Mucosa of stomach (tissue), 1 donor: Measurements from ENCODE around the gene NACC2.

ENCODE experiments used
- H3K27me3 ChIP-seq: one replicate; pipeline ENCODE4 v1.7.0; 2013; ENCODE audit warnings: mild to moderate bottlenecking, low read length; ENCODE audit not compliant: control insufficient read depth, insufficient read depth
- H3K36me3 ChIP-seq: one replicate; pipeline ENCODE4 v1.7.0; 2013; ENCODE audit warnings: low read length; ENCODE audit not compliant: control insufficient read depth, insufficient read depth
- H3K4me1 ChIP-seq: one replicate; pipeline ENCODE4 v1.7.0; 2013; ENCODE audit warnings: mild to moderate bottlenecking, low read length; ENCODE audit not compliant: control insufficient read depth, insufficient read depth
- H3K4me3 ChIP-seq: one replicate; pipeline ENCODE4 v1.7.0; 2013; ENCODE audit warnings: low read length
- H3K9ac ChIP-seq: one replicate; pipeline ENCODE4 v1.7.0; 2013; ENCODE audit warnings: mild to moderate bottlenecking, low read length, moderate library complexity
- H3K9me3 ChIP-seq: one replicate; pipeline ENCODE4 v1.7.0; 2013; ENCODE audit warnings: mild to moderate bottlenecking, low read length, moderate library complexity; ENCODE audit not compliant: control insufficient read depth
- donor health status: Pancreatic carcinoma.

The NACC2 gene

DNA sequence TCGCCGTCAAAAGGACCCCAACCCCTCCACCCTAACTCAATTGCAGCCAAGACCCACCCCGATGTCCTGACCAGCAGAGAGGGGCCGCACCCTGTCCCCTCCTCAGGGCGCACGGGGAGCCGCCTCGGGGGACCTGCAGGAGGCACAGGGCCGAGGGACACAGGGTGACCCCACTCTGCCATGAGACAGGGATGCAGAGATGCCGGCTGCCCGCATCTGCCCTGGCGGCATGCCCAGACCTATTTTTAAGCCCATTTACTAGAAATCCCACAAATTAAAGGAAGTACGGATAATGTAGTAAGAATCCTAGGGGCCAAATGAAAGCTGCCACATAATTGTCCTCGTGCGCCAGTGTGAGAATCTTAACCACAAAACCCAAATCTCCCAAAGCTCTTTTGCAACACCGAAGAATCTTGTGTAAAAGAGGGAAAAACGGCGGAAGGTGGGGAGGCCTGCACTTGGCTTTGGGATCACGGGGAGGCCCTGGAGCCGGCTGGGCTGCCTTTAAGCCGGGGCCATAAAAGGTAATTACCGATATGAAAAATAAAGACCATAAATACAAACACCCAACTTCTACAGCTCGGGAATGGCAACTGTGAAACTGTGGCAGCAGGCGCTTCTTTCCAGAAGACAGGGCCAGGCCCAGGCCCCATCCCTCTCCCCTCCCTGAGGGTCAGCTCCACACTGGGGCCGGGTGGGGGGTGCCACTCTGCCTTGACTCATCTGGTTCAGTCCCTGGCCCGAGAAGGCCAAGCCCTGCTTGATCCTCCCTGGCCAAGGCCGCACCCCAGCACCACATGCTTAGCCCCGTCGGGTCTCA, 35.0 kb downstream of the NACC2 start:
- H3K4me1 ChIP-seq: peaks cover 19% of the 10 kb centered on the region
- no peak overlapping the region for H3K4me3 ChIP-seq
- H3K9me3 ChIP-seq: no peaks in the 10 kb centered on the region
- peaks cover 3% of the 10 kb centered on the region for H3K36me3 ChIP-seq
- no peak overlapping the region for H3K9ac ChIP-seq
- no peaks in the 10 kb centered on the region for H3K27me3 ChIP-seq

DNA sequence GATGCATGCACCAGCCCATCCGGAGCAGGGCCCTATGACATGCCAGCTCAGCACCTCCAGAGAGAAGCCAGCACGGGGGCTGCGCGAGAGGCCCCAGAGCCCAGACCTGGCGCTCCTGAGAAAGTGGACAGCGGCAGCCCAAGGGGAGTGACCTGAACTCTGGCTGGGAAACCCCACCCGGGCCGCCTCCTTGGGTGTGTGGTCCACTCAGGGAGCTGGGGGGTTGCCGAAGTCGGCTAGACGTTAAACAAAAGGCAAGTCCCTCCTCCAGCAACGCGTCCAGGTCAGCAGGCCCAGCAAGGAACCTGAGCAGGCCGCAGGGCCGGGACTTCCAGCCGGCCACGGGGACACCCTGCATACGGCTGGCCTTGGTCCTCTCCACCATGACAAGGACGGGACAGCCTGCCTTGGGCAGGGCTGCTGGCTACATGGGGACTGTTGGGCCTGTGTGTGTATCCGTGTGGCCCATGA, 35.7 kb downstream of the NACC2 start:
- no peaks in the 10 kb centered on the region for H3K9me3 ChIP-seq
- H3K9ac ChIP-seq: no peak overlapping the region
- H3K36me3 ChIP-seq: peaks cover 3% of the 10 kb centered on the region
- no peak overlapping the region for H3K4me3 ChIP-seq
- H3K27me3 ChIP-seq: no peaks in the 10 kb centered on the region
- peaks cover 24% of the 10 kb centered on the region for H3K4me1 ChIP-seq

DNA sequence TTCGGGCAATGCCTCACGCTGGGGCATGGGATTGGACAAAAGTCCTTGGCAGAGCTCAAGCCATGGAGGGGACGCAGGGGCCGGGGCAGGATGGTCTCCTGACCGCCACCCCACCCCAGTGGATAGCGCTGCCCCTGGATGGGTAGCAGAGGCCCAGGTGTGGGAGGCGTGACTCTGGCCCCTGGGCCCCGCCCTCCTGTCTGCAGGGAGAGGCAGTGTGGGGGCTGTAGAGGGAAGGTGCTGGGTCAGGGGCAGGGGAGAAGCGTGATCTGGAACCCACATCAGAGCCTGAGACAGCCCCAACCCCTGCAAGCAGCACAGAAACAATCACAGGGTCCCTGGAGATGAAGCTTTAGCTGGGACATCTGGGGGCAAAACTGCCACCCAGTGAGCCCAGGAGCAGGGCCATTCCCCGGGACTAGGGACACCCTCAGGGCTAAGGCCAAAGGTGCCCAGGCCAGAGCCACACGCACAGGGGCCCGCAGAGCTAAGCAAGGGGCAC, 36.2 kb downstream of the NACC2 start:
- Histone ChIP-seq H3K9me3 (no peaks in the 10 kb centered on the region), H3K27me3 (no peaks in the 10 kb centered on the region), H3K4me3 (no peak overlapping the region), H3K9ac (no peak overlapping the region), H3K4me1 (peaks cover 28% of the 10 kb centered on the region), H3K36me3 (peaks cover 3% of the 10 kb centered on the region)

DNA sequence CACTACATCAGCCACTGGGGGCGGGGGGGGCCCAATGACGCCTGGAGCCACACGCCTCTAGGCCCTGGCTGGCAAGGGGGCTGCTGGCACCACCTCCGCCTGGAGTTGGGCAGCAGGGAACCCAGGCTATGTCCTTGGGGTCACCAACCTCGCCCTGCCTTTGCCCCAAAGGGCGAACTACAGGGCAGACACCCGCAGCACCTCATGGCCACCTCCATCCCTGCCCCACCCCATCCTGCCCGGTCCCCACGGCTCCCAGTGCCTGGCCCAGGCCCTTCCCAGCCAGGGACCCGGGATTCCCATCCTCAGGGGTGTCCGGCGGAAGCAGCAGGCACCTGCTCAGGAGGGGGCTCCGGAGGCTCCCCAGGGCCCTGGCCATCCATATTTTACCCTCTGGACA, 37.0 kb downstream of the NACC2 start:
- Histone ChIP-seq H3K27me3 (no peaks in the 10 kb centered on the region), H3K9me3 (no peaks in the 10 kb centered on the region), H3K4me3 (no peak overlapping the region), H3K9ac (no peak overlapping the region), H3K36me3 (peaks cover 3% of the 10 kb centered on the region), H3K4me1 (peaks cover 36% of the 10 kb centered on the region)

DNA sequence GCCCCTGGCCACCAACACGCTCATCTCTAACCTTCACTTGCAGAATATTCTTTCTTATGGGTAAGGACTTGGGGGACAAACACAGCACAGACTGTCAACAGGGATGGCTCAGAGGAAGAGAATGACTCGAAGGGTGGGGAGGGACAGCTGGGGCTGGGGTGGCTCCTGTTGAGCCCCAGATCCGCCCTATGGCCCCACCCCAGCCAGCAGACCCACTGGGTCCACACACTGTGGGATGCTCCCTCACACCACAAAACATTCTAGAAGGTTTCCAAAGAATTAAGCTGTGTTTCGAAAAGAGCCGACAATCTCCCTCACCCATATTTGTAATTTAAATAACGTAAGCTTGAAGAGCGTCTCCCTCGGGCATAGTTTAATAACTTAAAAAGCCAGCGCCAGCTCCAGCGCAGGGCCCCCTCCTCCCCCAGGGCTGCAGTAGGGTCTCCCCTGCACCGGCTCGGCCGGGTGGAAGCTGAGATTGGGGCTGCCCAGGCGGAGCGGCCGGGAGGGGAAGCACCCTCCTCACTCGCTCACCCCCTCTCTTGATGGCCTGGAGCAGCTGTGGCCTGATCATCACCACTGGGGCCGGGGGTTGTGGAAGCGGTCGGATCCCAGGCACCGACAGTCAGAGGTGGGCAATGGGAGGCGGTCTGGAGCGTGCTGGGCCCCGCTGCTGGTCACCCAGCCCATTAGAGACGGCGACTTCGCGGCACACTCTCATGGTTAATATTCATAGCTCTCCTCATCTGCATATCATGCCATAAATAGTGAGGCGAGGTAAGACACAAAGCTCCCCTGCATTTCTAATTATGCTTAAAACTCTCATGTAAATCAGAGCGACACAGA, 37.6 kb downstream of the NACC2 start:
- H3K4me1 ChIP-seq: peaks cover 42% of the 10 kb centered on the region
- H3K9me3 ChIP-seq: no peaks in the 10 kb centered on the region
- H3K27me3 ChIP-seq: no peaks in the 10 kb centered on the region
- no peak overlapping the region for H3K4me3 ChIP-seq
- peaks cover 3% of the 10 kb centered on the region for H3K36me3 ChIP-seq
- H3K9ac ChIP-seq: no peak overlapping the region

DNA sequence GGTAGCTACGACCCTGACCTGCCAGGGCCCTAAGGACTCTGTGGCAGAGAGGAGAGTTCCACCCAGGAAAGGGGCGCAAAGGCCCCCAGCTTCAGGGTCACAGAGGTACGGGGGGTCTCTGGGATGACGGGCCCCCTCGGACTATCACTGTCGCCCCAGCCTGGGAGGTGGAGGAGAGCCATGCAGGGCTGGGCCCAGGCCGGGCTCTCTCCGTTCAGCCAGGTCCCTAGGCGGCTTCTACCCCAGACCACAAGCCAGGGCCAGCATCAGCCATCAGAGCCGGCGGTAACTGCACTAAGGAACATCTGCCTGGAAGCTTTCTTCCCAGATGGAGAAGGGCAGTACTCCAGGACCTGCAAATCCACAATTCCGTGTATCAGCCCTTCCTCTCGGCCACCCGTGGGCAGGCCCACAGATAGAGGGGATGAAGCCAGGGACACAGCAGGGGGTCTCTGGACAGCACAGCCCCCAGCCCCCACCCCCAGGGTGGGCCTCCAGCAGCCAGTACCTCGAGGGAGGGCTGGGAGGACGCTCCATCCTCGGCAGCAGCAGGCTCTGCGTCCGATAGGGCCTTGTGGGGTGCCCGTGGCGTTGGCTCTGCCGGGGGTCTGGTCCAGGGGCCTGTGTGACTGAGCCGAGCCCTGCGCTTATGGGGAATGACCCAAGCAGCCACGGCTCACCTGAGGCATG, 38.4 kb downstream of the NACC2 start:
- Histone ChIP-seq H3K36me3 (no peaks in the 10 kb centered on the region), H3K27me3 (no peaks in the 10 kb centered on the region), H3K4me1 (peaks cover 47% of the 10 kb centered on the region), H3K4me3 (no peak overlapping the region), H3K9me3 (no peaks in the 10 kb centered on the region), H3K9ac (no peak overlapping the region)

DNA sequence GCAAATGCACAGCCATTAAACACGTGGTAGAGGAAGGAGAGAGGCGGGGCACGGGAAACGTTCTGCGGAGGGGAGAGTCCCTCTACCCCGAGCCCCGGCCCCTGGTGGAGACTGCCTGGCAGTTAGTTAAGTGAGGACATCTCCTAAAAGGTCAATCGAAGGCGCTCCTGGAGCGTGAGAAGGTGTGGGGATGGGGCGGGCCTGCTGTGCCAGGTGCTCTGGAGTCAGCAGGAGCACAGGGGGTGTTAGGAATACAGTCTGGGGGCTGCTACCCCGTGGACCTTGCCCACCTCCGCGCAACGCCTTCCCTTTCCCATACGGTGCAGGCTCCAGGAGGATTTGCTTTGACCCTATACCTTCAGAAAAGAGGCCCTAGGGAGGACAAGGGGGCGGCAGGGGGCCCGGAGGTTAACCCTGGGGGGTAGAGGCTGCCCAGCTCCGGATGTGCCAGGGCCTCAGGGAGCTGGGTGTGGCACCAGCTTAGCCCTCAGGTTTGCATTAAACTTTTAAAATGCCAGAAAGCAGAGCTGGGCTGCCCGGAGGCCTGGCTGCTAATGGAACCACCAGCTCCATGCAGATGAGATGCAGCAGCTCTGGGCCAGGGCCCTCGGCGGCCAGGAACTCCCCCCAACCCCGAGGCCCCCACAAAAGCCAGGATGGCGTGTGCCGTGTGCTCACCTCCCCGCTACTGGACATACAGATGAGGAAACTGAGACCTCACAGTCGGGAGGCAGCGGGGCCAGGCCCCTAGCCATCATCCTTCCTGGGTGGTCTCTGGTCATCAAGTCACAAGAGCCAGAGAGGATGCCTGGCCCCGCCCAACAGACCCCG, 39.2 kb downstream of the NACC2 start:
- H3K9ac ChIP-seq: peak overlapping the region; percentile 22
- H3K4me3 ChIP-seq: no peak overlapping the region
- H3K4me1 ChIP-seq: peaks cover 49% of the 10 kb centered on the region

DNA sequence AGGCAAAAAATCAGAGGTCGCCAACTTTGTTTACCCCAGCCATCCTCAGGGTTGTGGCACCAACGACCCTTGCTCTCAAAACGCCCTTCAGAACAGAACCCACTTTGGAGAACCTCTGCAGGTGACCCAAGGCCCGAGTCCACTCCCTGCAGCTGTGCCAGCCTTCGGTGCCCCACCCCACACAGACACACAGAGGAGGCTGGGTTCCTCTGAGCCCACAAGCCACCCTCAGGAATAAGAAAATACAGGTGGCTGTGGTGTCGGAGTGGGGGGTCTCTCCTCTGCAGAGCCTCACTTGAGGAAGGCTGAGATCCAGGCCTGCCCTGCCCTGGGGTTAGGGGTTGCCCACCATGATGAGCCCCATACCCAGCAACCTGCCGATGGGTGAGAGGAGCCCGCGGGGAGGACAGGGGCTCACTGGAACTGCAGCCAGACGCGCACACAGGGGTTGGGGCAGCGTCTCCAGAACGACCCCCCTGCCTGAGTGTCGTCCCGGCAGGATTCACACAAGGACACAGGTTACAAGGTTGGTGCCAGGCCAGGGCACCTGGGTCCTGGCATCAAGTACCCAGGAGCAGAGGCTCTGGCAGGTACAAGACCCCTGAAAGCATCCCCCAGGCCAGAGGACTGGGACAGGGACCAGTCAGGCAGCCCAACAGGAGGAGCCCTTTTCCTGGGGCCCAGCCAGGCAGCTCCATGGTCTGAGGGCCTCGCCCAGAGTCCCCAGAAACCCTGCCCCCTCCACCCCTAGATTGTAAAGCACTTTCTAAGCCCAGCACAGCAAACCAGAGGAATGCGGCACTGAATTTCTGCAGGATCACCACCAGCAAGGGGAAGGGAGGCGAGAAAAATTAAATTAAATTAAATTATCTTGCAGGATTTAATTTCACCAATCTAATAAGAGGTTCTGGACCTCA, 40.0 kb downstream of the NACC2 start:
- Histone ChIP-seq H3K9me3 (no peaks in the 10 kb centered on the region), H3K4me3 (no peak overlapping the region), H3K9ac (no peak overlapping the region), H3K27me3 (no peaks in the 10 kb centered on the region), H3K36me3 (no peaks in the 10 kb centered on the region), H3K4me1 (peaks cover 54% of the 10 kb centered on the region)

More for the DNA sequence above, 39.2 kb downstream of the NACC2 start:
- Histone ChIP-seq H3K36me3 (no peaks in the 10 kb centered on the region), H3K27me3 (no peaks in the 10 kb centered on the region), H3K9me3 (no peaks in the 10 kb centered on the region)

DNA sequence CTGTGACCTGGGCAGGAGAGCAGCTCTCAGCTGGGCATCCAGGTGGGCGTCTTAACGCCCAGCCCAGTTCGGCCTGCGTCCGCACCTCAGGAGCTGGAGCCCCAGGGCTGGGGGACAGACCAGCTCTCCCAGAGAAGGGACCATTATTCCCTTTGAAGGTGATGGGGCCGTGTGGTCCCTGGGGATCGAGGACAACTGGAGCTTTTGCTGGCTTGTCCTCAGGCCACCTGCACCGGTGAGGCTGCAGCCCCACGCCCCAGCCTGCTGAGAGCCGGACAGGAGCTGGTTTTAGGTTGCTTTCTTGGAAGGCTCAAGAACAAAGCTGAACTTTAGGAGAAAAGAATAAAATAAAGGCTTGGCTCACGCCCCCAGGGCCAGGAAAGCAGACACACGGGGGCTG, 40.9 kb downstream of the NACC2 start:
- H3K27me3 ChIP-seq: no peaks in the 10 kb centered on the region
- no peaks in the 10 kb centered on the region for H3K36me3 ChIP-seq
- H3K4me3 ChIP-seq: no peak overlapping the region
- H3K9ac ChIP-seq: no peak overlapping the region
- peaks cover 54% of the 10 kb centered on the region for H3K4me1 ChIP-seq
- no peaks in the 10 kb centered on the region for H3K9me3 ChIP-seq

DNA sequence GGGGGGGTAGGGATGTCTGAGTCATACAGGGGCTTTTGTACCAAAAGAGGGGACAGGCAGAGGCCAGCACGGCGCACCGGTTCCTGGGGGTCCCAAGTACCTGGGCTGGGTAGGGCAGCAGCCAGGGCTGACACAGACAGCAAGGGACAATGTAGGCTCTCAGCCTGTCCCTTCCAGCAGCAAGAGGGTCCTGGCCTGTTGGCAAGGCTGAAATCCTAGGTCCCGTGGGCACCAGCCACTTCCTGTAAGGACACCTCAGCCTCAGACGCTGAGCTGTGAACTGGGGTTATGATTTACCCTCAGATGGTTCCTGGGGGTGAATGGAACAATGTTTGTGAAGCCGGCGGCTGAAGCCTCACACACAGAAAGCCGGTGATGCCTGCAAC, 41.3 kb downstream of the NACC2 start:
- Histone ChIP-seq H3K36me3 (no peaks in the 10 kb centered on the region), H3K9ac (no peak overlapping the region), H3K27me3 (no peaks in the 10 kb centered on the region), H3K4me1 (peaks cover 54% of the 10 kb centered on the region), H3K9me3 (no peaks in the 10 kb centered on the region), H3K4me3 (no peak overlapping the region)
